SK-MEL-5 (cell line): ENCODE results near the gene RPLP2. TPM values are rescaled to one million over a fixed set of nuclear protein-coding genes. Genes with fewer than 3 reads are reported as not detected.

ENCODE experiments used
- DNase-seq: peaks from one replicate; pipeline ENCODE4 v3.0.0-alpha.2; 2016; ENCODE audit warnings: low read depth, low spot score
- in situ Hi-C: cut with HindIII; loops from 2 replicates; pipeline ENCODE4 v1.10.0; 2016; ENCODE audit warnings: low sequenced_read_pairs, high pct_unique_total_duplicates, low pct_unique_long_range_greater_than_20kb
- total RNA-seq: library from RNA; depleted of rRNA; stranded (reverse); fragments of >200 nt; shearing (Covaris generic); gene quantifications from 2 replicates; pipeline ENCODE4 v1.2.3, GENCODE V29; 2014

RPLP2 gene
- total RNA-seq, 1 experiment from 2014 or later: 1,043 TPM

DNA sequence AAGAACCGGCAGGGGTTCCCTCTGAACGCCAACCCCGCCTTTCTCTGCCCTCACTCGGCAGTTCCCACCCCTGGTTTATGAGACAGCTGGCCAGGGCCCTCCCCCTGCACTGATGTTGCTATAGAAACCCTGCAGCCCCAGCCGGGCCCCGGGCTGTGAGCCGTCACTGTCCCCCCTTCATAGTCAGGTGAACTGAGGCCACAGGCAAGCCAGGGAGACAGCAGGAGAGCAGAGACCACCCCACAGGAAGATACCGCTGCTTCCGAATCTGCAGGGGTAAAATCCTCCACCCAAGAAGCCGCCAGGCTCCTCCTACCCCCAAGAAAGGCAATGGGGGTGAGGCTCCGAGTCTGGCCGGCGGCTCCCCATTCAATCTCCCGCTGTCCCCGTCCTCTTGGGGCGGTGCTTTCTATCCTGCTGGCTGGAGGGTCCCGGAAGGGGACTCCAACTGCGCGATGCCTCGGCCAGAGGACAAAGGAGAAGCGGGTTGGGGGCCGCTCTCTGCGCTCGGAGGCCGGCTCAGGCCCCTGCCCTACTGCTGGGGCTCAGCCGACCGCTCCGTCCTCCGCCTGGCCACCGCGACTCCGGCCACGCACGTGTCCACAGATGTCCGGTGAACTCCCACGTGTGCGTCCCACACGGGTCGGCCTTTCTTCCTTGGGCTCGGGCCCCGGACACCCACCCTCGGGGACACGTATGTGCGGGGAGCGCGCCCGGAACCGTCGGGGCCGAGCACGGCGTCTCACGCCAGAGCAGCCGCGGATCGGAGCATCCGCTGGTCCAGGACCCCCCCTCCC lies 12.3 kb upstream of the RPLP2 start:
- DNase-seq: peak; percentile 65
- in situ Hi-C loops: no loop called here

DNA sequence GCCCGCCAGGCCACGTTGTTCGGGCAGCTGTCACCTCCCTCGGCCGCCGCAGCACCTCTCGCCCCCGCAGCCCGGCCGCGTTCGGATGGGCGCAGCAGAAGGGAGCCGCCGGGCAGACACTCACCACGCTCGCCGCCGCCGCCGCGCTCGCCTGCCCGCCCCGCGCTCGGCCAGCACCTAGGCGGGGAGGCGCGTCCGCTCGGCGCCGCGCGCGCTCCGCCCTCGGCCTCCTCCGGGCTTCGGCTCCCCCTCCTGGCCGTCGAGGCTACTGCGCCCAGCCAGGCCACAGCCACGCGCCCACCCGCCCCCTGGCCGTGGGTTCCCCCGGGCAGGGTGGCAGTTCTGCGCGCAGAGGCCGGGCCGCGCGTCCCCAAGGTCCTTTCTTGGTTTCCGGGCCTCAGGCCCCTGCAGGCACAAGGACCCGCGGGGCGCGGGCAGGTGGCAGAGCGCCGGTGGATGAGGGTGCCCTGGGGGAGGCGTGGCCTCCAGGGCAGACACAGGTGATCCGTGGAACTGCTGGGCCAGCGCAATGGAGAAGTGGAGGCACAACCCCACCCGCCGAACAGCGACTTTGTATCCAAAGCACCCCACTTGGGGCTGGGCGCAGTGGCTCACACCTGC lies 11.6 kb upstream of the RPLP2 start, which contains the start of gene SLC25A22:
Gene SLC25A22 (minus strand): TSS at position 189 of the 621 bp plus-strand sequence. CDS start 3,275 bp downstream, outside the sequence.
- DNase-seq: peak; percentile 76
- in situ Hi-C loops: no loop called here

GRCh38 chr11:799641-800316 lies 10.0 kb upstream of the RPLP2 start:
- in situ Hi-C loops: no loop called here
- no peak for DNase-seq

- DNase-seq: no peak
These were observed 9.3 kb upstream of the RPLP2 start for GRCh38 chr11:800473-800872.

DNA sequence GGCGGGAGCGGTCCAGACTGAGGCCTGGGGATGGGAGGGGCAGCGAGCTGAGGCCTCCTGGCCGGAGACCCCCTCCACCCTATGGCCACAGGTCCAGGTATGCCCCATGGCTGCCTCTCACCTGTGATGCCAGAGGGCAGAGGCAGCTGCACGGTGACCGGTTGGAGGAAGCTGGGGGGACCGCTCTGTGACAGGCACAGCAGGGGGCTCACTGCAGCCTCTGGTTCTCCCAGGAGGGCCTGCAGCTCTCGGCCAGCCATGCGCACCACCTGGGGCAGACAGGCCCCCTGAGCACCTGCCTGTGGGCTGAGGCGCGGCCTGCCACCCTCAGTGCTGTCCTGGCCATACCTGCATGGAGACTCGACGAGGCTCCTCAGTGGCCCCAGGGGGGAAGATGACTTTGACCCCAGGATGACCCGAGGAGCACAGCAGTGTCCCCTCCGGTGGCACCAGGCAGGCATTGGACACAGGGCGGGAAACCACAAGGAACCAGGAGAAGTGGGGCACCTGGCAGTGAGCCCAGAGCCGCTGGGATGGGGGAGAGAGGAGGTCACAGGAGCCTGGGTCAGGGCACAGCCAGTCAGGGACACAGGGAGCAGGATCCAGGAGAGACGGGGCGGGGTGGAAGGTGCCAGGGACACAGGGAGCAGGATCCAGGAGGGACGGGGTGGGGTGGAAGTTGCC lies 8.5 kb upstream of the RPLP2 start:
- in situ Hi-C loops: no loop called here
- DNase-seq: no peak

More at GRCh38 chr11:800473-800872, 9.3 kb upstream of the RPLP2 start:
- in situ Hi-C loops: no loop called here

- in situ Hi-C loops: no loop called here
- DNase-seq: no peak
These were observed 7.6 kb upstream of the RPLP2 start for GRCh38 chr11:802018-802617.

DNA sequence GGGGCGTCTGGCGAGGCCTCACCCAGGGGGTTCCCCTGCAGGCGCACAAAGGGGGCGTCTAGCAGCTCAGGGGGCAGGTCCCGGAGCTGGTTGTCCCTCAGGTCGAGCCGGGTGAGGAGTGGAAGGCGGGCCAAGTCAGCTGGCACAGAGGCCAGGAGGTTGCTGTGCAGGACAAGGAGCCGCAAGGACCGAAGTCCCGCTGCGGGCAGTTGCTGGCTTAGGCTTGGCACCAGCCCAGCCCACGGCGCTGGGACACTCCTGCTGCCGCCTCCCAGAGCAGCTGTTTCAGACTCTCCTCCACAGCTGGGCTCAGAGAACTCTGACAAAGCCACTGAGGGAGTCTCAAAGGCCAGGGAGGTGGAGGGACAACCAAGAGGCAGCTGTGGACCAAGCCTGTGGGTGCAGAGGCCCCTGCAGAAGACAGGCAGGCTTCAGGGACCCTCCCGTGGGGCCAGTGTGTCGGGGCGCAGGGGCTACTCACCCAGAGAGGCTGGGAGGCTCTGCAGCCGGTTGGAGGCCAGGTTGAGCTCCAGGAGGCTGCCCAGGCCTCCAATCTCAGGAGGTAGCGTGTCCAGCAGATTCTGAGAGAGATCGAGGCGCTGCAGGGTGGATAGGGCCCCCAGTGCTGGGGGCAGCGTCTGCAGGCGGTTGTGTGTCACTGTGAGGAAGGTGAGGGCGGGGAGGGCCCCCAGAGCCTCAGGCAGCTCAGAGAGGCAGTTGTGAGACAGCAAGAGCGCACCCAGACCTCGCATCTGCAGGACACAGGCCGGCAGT lies 6.9 kb upstream of the RPLP2 start:
- in situ Hi-C loops: no loop called here
- no peak for DNase-seq

- DNase-seq: no peak
- in situ Hi-C loops: no loop called here
These were observed 6.4 kb upstream of the RPLP2 start for GRCh38 chr11:803467-803742.

DNA sequence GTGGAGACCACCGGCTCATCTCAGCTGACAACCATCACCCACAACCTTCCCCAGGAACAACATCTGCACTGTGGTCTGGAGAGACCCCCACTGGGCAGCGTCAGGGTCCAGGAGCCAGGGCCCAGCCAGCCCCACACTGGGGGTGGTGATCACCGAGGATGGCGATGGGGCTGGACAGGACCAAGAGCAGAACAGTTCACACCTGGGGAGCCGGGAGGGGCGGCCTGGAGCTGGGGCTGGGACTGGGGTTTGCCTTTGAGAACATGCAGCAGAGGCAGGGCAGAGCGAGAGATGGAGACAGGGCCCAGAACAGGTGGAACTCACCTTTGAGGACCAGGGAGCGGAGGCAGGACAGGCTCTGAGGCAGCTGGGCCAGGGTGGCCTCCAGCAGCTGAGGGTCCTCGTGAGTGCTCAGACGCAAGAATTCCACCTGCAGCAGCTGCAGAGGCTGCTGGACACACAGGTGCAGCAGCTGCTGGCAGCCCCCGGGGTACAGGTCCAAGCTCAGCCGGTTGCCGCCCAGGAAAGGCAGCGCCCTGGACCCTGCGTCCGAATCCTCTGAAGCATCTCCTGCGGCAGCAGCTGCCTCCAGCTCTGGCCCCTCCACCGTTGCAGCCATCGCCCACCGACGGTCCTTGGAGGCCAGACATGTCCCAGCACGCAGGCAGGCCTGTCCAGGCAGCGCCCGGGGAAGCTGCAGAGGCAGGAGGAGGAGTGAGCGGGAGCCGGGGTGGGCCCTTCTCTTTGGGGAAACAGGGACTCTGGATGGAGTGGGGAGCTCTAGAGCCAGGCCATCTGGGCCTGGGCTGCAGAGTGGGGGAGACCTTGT lies 5.8 kb upstream of the RPLP2 start:
- DNase-seq: no peak
- in situ Hi-C loops: no loop called here

DNA sequence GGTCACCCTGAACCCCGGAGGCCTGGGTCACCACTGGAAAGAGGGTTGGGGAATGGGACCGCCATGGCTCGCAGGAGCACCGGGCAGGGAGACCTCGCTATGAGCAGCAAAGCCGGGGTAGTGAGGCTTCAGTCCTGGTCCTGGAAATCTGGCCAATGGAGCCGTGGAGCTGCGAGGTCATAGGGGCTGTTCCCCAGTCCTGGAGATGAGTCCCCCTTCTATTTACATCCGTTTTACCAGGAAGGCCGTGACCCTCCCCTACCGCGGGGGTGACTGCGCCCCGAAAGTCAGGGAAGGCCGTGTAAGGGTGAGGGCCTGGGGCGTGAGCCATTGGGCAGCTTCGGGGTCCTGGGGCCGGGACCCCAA lies 5.2 kb upstream of the RPLP2 start:
- in situ Hi-C loops: no loop called here

GRCh38 chr11:808427-809286 lies 1.1 kb upstream of the RPLP2 start:
- no peak for DNase-seq

More for the DNA sequence above, 5.2 kb upstream of the RPLP2 start:
- no peak for DNase-seq

GRCh38 chr11:810040-810567 lies 337 bp downstream of the RPLP2 start:
- no peak for DNase-seq
- in situ Hi-C loops: no loop called here

More at GRCh38 chr11:808427-809286, 1.1 kb upstream of the RPLP2 start:
- in situ Hi-C loops: no loop called here

DNA sequence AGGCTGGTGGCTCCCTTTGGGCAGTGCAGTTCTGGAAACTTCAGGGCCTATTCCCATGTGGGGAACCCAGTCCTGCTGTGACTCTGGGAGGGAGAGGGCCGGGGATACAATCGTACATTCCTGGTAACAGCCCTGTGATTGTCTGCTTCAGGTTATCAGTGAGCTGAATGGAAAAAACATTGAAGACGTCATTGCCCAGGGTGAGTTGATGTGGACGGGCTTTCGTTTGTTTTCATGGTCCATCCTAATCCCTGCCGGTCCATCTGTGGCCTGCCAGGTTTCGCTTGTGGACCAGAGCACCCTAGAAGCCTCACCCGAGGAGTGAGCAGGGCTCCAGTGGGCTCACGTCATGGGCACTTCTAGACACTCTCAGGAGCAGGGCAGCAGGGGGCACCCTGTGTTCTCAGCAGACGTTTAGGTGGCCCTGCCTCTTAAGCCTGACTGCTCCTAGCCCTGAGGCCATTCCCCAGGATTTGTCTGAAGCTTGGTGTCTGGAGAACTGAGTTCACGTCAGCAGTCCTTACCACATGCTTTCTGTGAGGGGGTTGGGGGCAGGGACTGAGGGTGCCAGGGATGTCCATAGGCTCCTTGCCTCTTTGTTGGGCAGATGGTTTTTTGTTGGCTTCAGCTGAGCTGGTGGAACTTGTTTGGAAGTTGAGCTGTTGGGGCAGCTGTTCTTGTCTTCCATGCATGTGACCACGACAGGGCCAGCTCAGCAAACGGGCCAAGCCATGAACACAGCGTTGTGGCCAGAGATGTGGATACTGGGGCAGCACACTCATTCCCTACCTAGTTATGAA lies 1.9 kb downstream of the RPLP2 start:
- peak; percentile 70 for DNase-seq
- in situ Hi-C loops: no loop called here

DNA sequence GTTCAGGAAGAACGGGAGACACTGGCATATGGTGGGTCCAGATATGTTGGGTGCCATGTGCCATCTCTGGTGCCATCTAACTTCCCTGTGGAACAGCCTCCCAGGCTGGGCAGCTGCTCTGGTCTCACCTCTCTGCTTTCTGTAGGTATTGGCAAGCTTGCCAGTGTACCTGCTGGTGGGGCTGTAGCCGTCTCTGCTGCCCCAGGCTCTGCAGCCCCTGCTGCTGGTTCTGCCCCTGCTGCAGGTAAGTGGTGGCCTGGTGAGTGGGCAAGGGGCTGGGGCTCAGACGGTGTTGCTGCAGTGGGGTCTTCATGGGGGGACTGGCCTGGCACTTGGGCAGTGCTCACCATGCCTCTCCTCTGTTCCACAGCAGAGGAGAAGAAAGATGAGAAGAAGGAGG lies 2.6 kb downstream of the RPLP2 start:
- no peak for DNase-seq
- in situ Hi-C loops: no loop called here

GRCh38 chr11:813072-813455 lies 3.3 kb downstream of the RPLP2 start:
- DNase-seq: no peak
- in situ Hi-C loops: no loop called here
